HG03097 (cell line): ENCODE data around the gene ANKS1A.
A peak's percentile ranks its signal among the peaks of the same experiment; 100 is the strongest.
"Not testable (repeated sequence)": the region's sequence is repeated elsewhere in the genome, so short reads cannot be mapped to it uniquely, and the experiment has no call there.

Experiments used
- ATAC-seq: cut with Tn5 transposase; IDR thresholded peaks from one replicate; pipeline ENCODE4 v1.9.1; 2021; ENCODE audit not compliant: unreplicated experiment, low FRiP score

The ANKS1A gene

GRCh38 chr6:34877869-34878485 is 11.1 kb upstream of the ANKS1A start:
- no peak for ATAC-seq

DNA sequence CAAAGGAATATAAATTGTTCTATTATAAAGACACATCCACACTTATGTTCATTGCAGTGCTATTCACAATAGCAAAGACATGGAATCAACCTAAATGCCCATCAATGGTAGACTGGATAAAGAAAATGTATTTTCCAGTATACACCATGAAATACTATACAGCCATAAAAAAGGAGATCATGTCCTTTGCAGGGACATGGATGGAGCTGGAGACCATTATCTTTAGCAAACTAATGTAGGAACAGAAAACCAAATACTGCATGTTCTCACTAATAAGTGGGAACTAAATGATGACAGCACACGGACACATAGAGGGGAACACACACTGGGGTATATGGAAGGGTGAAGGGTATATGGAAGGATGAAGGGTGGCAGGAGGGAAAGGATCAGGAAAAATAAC is 5.0 kb upstream of the ANKS1A start:
- ATAC-seq = not testable (repeated sequence)

DNA sequence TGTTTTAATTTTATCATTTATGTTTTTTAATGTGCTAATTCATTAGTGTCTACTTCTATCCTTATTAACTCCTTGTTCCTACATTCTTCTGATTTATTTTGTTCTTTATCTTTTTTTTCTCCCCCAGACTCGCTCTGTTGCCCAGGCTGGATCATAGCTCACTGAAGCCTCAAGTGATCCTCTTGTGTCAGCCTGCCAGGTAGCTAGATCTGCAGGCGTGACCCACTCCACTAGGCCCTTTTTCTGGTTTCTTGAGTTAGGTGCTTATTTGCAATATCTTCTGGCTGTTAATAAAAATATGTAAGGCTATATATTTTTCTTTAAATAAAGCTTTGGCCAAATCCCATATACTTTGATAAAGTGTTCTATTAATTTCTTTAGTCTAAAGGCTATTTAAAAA is 4.1 kb upstream of the ANKS1A start:
- ATAC-seq = no peak

GRCh38 chr6:34885837-34886236 is 3.2 kb upstream of the ANKS1A start:
- ATAC-seq = not testable (repeated sequence)

DNA sequence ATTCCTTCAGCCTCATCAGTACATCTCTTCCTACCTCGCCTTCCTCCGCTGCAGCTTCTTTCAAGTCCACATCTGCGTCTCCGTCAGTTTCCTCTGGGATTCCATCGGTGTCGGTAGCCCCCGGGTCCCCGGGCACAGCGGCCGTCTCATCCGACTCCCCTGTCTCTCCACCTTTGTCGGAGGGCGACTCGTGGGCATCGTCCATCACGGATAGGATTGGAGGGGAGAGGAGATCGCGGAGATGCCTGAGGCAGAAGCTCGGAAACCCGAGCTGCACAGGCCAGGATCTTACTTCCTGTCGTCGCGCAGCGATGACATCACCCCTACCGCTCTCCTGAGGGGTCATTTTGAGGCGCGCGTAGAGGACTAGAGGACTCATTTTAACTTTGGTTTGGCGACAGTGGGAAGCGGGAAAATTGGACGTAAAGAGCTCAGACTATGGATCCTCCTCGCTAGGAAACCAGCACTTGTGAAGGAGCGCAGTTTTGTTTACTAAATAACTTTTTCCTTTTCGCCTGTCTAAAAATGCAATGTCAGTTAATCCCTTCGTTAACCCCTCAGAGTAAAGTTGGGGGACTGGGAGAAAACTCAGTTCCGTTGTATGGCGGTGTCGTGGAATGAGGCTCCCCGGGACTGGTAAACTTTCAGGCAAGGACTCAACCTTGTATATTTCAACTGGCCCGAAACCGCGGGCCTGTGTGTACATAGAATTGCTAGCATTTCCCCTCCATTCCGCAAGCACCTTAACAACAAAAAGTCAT is 1.1 kb upstream of the ANKS1A start, which contains the start of gene TAF11:
Gene TAF11, minus strand, starts transcription at position 290 of the 761 bp plus-strand sequence. Its CDS starts 85 bp downstream, at position 205.
- peak; percentile 81 for ATAC-seq

DNA sequence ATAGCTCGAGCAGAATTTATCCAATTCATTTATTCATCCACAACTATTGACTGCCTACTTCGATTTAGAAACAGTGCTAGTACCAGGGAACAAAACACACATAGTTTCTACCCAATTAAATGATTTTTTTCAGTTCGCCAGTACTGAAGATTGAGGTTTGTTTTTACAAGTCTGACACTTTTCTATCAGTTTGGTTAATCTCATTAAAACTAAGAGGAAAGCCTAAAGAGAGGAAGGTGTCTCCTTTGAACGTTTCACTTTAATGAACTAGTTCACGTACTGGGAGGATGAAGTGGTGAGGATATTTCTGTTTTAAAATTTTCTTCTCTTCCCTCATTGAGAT is 570 bp upstream of the ANKS1A start:
- ATAC-seq = no peak

- no peak for ATAC-seq
Observed at GRCh38 chr6:34890533-34890925, 1.5 kb downstream of the ANKS1A start.

DNA sequence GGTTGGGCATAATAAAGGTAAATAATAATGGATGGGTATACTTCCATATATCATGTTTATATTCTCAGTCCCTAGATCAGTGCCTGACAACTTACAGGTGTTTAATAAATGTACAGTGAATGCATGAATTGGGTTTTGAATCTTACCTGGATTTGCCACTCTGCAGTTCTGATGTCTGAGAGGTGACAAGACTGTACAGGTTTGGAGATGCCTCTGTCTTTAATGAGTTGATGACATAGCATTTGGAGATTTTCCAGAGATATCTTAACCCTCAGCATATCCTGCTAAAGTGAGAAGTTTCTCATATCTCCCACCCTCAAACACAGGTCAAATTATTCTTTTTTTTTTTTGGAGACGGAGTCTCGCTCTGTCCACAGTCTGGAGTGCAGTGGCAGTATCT is 2.2 kb downstream of the ANKS1A start:
- ATAC-seq = no peak

DNA sequence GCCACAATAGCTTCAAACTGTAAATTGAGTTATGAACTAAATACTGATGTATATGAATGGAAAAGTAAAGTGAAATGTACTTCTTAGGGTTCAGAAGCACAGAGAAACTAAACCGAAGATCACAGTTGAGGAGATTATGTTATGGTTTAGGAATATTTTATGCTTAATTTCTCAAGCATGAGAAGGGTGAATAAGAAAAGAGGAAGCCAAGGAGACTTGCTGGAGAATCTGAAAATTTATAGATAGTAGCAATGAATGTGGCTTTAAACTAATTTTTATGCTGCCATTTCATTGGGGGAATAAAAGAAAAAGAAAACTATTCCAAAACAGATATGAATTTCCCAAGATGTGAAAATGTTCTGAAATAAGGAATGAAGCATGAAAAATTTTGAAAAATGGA is 5.6 kb downstream of the ANKS1A start:
- no peak for ATAC-seq

DNA sequence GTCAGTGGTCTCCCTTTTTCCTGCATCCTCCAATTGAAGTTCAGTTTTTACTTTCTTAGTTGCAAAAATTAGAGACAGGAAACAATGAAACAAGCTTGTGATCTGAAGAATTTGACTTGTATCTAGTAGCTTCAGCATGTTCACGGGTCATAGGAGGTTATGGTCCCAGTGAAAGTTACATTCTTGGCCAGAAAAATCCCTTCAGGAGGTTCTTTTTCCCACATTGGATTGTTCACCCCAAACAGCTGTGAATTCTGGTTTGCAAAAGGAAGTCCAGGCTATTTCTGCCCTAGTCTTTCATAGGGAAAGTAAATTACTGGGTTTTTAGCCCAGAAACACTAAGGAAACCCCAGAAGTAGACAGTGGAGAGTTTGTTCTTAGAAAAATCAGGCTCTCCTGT is 8.1 kb downstream of the ANKS1A start:
- ATAC-seq = no peak

- ATAC-seq = no peak
Observed at GRCh38 chr6:34897716-34898115, 8.7 kb downstream of the ANKS1A start.

DNA sequence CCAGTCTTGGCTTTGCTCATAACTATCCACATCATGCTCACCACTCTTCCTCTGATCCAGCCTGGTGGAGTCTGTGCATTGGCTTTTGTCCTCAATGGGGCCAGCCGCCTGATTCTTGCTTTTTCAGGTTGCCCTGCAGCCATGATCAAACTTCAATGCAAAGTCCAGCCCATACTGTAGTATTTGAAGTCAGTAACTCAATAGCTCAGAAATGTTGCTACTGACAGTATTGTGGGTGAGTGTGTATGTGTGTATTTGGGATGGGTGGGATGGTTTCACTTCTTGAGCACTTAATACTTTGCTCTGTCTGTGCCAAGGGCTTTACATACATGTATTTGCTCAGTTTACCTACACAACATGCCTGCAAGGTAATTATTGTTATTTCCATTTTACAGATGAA is 10.7 kb downstream of the ANKS1A start:
- not testable (repeated sequence) for ATAC-seq

GRCh38 chr6:34900321-34901031 is 11.4 kb downstream of the ANKS1A start:
- no peak for ATAC-seq

DNA sequence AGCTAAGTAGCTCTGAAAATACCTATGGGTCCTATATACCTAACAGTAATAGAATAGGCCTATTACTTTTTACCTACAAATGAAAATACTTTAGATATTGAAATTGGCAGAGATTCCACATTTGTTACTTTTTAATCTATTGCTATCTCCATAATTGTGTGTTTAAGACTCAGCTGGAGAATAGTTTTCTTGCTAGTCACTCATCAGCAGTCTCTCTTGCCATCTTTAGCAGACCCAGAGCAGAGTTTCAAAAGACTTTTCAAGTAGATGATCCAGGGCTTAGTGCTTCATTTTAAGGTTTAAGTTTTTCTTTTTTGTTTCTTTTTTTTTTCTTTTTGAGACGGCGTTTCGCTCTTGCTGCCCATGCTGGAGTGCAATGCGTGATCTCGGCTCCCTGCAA is 12.9 kb downstream of the ANKS1A start:
- no peak for ATAC-seq

- ATAC-seq = no peak
Observed at GRCh38 chr6:34904990-34905613, 16.0 kb downstream of the ANKS1A start.

DNA sequence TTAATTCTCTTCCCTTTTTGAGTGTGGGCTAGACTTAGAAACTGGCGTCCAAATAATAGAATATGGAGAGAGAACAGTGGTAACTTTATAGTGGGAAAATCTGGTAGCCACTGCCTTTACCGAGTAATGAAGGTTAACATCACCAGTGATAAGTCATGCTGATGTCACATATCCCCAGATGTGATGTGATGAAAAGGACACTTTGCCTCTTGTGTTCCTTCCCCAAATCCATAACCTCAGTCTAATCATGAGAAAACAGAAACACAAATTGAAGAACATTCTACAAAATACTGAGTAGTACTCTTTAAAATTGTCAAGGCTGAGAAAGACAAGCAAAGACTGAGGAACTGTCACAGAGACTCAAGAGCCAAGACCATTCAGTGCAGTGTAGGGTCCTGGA is 17.8 kb downstream of the ANKS1A start:
- no peak for ATAC-seq

GRCh38 chr6:34908194-34908593 is 19.1 kb downstream of the ANKS1A start:
- ATAC-seq = no peak

DNA sequence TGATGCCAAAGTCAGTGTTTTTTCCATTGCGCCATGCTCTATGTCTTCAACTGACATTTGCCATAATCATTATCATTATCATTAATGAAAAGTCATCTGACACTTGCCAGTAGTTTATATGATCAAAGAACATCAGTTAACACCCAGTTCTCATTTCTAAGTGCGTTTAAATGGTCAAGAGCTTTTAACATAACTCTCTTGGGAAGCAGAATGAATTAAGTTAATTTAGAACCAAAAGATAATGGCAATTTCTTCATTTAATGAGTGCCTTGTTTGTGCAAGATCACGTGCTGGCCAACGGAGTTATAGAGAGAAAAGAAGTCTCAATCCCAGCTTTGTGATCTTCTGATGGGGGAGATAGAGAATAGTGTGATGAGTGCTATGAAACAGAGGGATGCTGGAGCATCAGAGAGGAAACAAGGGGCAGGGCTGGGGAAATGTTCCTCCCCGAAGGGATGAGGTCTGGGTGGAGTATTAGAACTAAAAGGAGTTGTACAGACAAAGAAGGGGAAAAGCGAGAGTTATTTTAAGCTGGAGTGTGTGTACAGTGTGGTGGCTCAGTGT is 20.3 kb downstream of the ANKS1A start:
- ATAC-seq = no peak

GRCh38 chr6:34911822-34912221 is 22.8 kb downstream of the ANKS1A start:
- no peak for ATAC-seq

GRCh38 chr6:34912715-34913464 is 23.8 kb downstream of the ANKS1A start:
- ATAC-seq = peak; percentile 78
